HCT116 (cell line): Measurements from ENCODE around the gene TAF11.

Source experiments
- POLR2A ChIP-seq: IDR thresholded peaks from 2 replicates; pipeline ENCODE4 v1.7.0; 2011; ENCODE audit warnings: borderline replicate concordance; ENCODE audit not compliant: insufficient read depth, insufficient read length; ENCODE audit errors: extremely low read depth
- RAD21 ChIP-seq: IDR thresholded peaks from 2 replicates; pipeline ENCODE4 v1.6.1; 2012; ENCODE audit warnings: low read depth, mild to moderate bottlenecking
- SRF ChIP-seq: IDR thresholded peaks from 2 replicates; pipeline ENCODE4 v1.6.1; 2012; ENCODE audit warnings: low read depth
- TF ChIP-seq, protein P1 (sequence below), 3 experiments: fragments of 200-600 bp in 1 of 3; sonication (generic) in 1 of 3; IDR thresholded peaks in 2 of 3; conservative IDR thresholded peaks in 1 of 3; 2 replicates each; pipeline ENCODE4 v1.5.1; 2012 to 2017; ENCODE audit warnings: low read depth in 2 of 3, low read length in 2 of 3, antibody characterized with exemption in 1 of 3, borderline replicate concordance in 1 of 3, control low read depth in 1 of 3, mild to moderate bottlenecking in 1 of 3, mixed read lengths in 1 of 3, mixed run types in 1 of 3, moderate library complexity in 1 of 3; ENCODE audit not compliant: insufficient read depth in 1 of 3
- TF ChIP-seq, protein P2 (sequence below): IDR thresholded peaks from 2 replicates; pipeline ENCODE4 v1.6.1; 2012

DNA sequence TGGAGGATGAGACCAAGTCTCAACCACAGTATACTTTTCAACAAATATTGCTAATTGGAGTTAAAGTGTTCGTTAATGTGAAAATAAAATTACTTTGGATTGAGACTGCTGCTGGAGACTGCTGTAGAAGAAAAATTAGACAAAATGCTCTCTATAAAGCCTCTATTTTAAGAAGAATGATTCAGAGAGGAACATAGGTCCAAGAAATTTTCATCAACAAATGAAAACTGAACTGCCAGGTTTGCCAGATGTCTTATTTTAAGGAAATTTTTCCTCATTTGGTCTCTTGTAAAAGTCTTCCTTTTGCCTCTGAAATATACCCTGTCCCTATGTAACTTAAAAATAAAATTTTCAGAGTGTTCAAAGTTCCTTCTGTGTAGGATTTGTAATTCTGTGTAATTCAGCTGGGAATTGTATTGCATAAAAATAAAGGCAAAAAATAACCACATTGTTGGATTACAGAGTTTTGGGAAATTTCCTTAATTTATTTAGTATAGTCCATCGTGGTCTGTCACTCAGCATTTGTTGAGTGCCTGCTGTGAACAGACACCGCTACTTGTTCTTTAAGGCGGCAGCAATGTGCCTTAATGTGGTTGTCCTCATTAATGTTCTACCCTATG is 28.6 kb upstream of the TAF11 start:
- TF ChIP-seq, protein P1, sequence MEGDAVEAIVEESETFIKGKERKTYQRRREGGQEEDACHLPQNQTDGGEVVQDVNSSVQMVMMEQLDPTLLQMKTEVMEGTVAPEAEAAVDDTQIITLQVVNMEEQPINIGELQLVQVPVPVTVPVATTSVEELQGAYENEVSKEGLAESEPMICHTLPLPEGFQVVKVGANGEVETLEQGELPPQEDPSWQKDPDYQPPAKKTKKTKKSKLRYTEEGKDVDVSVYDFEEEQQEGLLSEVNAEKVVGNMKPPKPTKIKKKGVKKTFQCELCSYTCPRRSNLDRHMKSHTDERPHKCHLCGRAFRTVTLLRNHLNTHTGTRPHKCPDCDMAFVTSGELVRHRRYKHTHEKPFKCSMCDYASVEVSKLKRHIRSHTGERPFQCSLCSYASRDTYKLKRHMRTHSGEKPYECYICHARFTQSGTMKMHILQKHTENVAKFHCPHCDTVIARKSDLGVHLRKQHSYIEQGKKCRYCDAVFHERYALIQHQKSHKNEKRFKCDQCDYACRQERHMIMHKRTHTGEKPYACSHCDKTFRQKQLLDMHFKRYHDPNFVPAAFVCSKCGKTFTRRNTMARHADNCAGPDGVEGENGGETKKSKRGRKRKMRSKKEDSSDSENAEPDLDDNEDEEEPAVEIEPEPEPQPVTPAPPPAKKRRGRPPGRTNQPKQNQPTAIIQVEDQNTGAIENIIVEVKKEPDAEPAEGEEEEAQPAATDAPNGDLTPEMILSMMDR (IDR thresholded peaks at IDR 0.05 in 2 of 3, conservative IDR thresholded peaks at IDR 0.05 in 1 of 3; ENCODE audit: borderline replicate concordance in 1 of 3, insufficient read depth in 1 of 3, low read depth in 2 of 3, low read length in 2 of 3): no peak
- TF ChIP-seq POLR2A (no peak), SRF (no peak), RAD21 (no peak)
- TF ChIP-seq, protein P2, sequence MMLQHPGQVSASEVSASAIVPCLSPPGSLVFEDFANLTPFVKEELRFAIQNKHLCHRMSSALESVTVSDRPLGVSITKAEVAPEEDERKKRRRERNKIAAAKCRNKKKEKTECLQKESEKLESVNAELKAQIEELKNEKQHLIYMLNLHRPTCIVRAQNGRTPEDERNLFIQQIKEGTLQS: no peak
